GM12874 (cell line): ENCODE results near the gene MYO16.

ENCODE experiments used
- TF ChIP-seq, protein P1 (sequence below): IDR thresholded peaks from 2 replicates; pipeline ENCODE4 v1.5.1; 2011; ENCODE audit warnings: low read depth, mild to moderate bottlenecking, control low read depth, low read length, moderate library complexity; ENCODE audit not compliant: insufficient read depth

The MYO16 gene

DNA sequence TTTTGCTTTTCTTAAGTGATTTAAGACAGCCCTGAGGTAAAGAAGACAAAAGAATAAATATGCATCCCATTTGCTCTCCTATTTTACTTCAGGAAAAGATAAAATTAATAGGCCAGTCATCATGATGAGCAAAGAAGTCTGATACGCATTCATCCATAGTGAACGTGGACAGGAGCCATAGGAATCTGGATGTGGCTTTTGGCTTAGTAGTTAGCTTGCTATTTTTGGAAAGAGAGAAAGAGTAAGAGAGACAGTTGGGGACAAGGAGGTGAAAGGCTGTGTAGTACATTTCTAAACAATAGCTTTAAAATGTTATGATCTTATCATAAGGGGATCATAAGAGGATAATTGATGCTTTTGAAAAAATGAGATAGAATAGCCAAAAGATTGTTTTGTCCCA lies 611.7 kb downstream of the MYO16 start:
- TF ChIP-seq, protein P1, sequence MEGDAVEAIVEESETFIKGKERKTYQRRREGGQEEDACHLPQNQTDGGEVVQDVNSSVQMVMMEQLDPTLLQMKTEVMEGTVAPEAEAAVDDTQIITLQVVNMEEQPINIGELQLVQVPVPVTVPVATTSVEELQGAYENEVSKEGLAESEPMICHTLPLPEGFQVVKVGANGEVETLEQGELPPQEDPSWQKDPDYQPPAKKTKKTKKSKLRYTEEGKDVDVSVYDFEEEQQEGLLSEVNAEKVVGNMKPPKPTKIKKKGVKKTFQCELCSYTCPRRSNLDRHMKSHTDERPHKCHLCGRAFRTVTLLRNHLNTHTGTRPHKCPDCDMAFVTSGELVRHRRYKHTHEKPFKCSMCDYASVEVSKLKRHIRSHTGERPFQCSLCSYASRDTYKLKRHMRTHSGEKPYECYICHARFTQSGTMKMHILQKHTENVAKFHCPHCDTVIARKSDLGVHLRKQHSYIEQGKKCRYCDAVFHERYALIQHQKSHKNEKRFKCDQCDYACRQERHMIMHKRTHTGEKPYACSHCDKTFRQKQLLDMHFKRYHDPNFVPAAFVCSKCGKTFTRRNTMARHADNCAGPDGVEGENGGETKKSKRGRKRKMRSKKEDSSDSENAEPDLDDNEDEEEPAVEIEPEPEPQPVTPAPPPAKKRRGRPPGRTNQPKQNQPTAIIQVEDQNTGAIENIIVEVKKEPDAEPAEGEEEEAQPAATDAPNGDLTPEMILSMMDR, result no peak

DNA sequence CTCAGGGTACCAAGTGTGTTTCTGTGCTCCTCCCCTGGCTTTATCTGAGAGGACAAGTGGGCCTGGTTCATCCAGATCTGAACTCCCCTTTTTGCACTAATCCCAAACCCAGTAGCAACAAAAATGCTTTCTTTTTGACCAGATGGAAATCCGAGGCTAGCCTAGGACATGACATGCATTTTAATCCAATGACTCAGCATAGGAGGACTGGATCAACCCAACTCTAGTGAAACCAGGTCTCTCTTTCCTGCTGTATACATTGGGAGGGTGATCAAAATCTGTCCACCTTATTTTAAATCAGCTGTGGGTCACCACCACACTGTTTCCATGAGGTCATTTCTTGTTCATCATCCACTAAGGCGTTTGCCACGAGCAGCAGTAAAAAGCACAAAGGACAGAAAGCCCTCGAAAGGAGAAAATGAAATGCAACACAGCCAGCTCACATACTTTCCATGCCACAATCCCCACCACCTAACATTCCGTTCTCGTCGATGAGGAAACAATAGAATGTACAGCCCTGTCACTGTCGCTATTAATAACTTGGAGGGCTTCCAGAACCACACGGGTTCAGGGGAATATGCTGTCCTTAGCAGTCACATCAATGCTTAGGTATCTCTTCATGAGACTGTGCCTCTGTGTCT lies 614.0 kb downstream of the MYO16 start:
- TF ChIP-seq, protein P1, result no peak

DNA sequence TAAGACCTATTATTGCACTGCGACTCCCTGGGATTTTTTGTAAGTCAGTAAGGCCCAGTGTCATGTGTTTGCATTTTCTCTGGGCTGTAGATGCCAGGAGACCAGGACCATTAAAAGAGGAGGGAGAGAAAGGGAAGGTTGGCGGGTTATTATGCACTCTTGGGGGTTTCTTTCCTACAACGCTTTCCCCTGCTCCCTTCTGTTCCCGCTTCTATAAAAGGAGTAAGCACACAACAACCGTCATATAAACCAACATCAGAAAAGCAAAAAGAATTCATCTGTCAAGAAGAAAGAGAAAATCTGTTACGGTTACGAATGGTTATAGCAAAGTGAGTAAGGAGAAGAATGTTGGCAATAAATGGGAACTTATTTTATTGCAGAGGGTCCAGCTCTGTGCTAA lies 615.2 kb downstream of the MYO16 start:
- TF ChIP-seq, protein P1, result no peak

DNA sequence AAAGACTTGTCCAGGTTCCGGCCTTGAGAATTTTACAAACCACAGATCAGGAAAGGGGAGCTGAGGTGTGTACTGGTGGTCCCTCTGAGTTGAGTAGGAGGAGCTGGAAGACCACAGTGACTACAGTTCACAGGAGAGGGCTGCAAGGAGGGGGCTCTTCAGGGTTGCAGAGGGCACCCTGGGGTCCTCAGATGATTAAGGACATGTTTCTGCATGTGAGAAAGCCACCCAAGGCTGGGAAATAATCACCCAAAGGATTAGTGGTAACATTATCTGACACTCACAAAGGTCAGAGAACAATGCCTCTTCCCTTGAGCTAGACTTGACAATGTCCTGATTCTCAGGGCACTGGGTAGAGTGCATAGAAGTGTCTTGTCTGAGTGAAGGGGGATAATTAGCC lies 616.6 kb downstream of the MYO16 start:
- TF ChIP-seq, protein P1, result no peak

DNA sequence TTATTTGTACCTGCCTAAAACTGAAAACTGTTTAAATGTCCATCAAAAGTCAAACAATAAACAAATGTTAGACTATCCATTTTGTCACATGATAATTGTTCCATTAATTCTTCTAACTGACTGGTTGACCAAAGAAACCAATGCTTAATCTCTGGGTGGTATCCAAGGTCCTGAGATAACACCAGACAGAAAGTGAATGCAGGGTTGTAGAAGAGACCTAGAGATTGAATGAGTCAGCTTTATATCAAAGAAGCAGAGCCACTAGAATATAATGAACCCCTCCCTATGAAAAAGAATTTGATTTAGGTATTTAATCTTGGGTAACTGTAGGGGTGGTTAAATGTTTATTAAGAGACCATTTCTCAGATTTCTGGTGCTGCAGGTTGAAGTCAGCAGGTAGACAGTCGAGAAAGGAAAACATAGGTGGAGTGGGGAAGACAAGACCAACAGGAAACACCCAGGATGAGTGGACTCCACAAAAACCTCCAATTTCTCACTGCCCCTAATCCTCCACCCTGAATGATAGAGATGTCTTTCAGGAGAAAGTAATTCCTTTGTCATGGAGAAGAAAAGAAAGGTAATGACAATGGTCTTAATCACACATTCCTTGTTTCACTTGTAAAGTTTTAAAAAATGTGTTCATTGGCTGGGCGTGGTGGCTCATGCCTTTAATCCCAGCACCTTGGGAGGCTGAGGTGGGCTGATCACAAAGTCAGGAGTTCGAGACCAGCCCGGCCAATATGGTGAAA lies 620.5 kb downstream of the MYO16 start:
- TF ChIP-seq, protein P1, result no peak

DNA sequence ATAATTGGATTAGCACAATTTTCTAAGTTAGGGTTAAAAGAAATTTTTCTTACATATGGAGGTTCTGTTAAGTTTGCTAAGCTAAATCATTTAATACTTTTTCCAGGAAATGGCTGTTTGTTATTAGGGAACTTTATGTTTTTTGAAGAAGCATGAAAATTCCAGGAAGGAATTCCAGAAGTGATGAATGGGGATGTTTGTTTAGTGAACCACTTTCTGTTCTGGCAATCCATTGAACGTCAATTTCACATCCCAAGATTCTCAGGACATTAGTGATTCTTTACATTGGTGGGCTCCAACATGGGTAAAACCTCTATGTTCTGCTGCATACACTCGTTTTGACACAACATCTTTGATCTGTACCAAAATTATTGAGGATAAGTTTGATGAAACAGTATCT lies 622.5 kb downstream of the MYO16 start:
- TF ChIP-seq, protein P1, result no peak

DNA sequence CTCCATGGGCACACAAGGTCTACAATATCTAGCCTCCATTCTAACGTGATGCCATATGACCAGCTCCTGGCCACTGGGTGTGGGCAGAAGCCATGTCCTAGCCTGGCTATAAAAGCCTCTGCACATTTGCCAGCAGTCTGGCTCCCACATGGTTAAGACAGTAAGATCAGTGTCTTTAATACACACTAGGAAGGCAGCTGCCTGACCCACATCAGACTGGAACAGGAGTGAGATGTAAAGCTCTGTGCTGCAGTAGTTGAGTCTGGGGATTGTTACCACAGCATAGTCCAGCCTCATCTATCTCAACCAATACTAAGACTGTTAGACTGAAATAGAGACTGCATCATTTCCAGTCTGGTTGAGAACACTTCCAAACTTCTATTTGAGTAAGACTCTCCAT lies 623.9 kb downstream of the MYO16 start:
- TF ChIP-seq, protein P1, result no peak
